HepG2 (cell line): ENCODE data around the gene SLC17A9. TPM values are rescaled to one million over a fixed set of nuclear protein-coding genes. Genes with fewer than 3 reads are reported as not detected.

Source experiments
- CC2D1A ChIP-seq: sonication (generic); formaldehyde crosslinking; IDR thresholded peaks from 2 replicates; pipeline ENCODE4 v1.8.1; 2023; ENCODE audit warnings: mild to moderate bottlenecking, missing genetic modification reagents
- CREM ChIP-seq, 2 experiments: sonication (generic) in 1 of 2; formaldehyde crosslinking in 1 of 2; IDR thresholded peaks; 2 replicates each; pipeline versions ENCODE4 v1.4.0 to v1.6.1; 2016 to 2020; ENCODE audit warnings: antibody characterized with exemption in 1 of 2, mild to moderate bottlenecking in 1 of 2, missing genetic modification reagents in 1 of 2
- ELF4 ChIP-seq: sonication (generic); formaldehyde crosslinking; IDR thresholded peaks from 2 replicates; pipeline ENCODE4 v1.5.0; 2020; ENCODE audit warnings: missing genetic modification reagents, mild to moderate bottlenecking, moderate library complexity, borderline replicate concordance
- FOXP1 ChIP-seq, 2 experiments: fragments of 450-650 bp in 1 of 2; IDR thresholded peaks; 2 replicates each; pipeline ENCODE4 v1.6.1; 2017 to 2018; ENCODE audit warnings: antibody characterized with exemption in 1 of 2
- GMEB2 ChIP-seq: IDR thresholded peaks from 2 replicates; pipeline ENCODE4 v1.6.1; 2016; ENCODE audit warnings: missing biosample characterization, missing genetic modification reagents, low read depth
- LRRFIP1 ChIP-seq: sonication (generic); formaldehyde crosslinking; conservative IDR thresholded peaks from 2 replicates; pipeline ENCODE4 v1.4.0; 2020; ENCODE audit warnings: missing genetic modification reagents
- NR2F2 ChIP-seq: IDR thresholded peaks from 2 replicates; pipeline ENCODE4 v1.6.1; 2012; ENCODE audit warnings: low read depth, inconsistent platforms, borderline replicate concordance
- NR3C1 ChIP-seq: sonication (generic); formaldehyde crosslinking; IDR thresholded peaks from 2 replicates; pipeline ENCODE4 v1.4.0; 2020; ENCODE audit warnings: missing genetic modification reagents
- SIX4 ChIP-seq: sonication (generic); formaldehyde crosslinking; IDR thresholded peaks from 2 replicates; pipeline ENCODE4 v1.4.0; 2020; ENCODE audit warnings: missing genetic modification reagents
- SKIL ChIP-seq: sonication (generic); formaldehyde crosslinking; IDR thresholded peaks from 2 replicates; pipeline ENCODE4 v1.8.0; 2022; ENCODE audit warnings: missing genetic modification reagents, mild to moderate bottlenecking, moderate library complexity, borderline replicate concordance
- SMAD3 ChIP-seq: sonication (generic); formaldehyde crosslinking; IDR thresholded peaks from 2 replicates; pipeline ENCODE4 v1.4.0; 2020; ENCODE audit warnings: missing genetic modification reagents
- SOX6 ChIP-seq, 2 experiments: fragments of 450-650 bp in 1 of 2; sonication (generic) in 1 of 2; formaldehyde crosslinking in 1 of 2; IDR thresholded peaks; 2 replicates each; pipeline versions ENCODE4 v1.4.0 to v1.6.1; 2017 to 2020; ENCODE audit warnings: antibody characterized with exemption in 1 of 2, mild to moderate bottlenecking in 1 of 2, missing genetic modification reagents in 1 of 2
- SPEN ChIP-seq: sonication (generic); formaldehyde crosslinking; IDR thresholded peaks from 2 replicates; pipeline ENCODE4 v1.5.1; 2020; ENCODE audit warnings: low read depth, mild to moderate bottlenecking, missing genetic modification reagents
- TARDBP ChIP-seq: sonication (generic); formaldehyde crosslinking; IDR thresholded peaks from 2 replicates; pipeline ENCODE4 v1.8.0; 2022; ENCODE audit warnings: mild to moderate bottlenecking, missing genetic modification reagents
- ZGPAT ChIP-seq: IDR thresholded peaks from 2 replicates; pipeline ENCODE4 v1.6.1; 2016; ENCODE audit warnings: mild to moderate bottlenecking
- ZNF136 ChIP-seq: sonication (generic); formaldehyde crosslinking; IDR thresholded peaks from 2 replicates; pipeline ENCODE4 v1.8.1; 2022; ENCODE audit warnings: low read depth, mild to moderate bottlenecking, moderate library complexity, missing genetic modification reagents
- ZNF331 ChIP-seq: sonication (generic); formaldehyde crosslinking; IDR thresholded peaks from 2 replicates; pipeline ENCODE4 v1.4.0; 2020; ENCODE audit warnings: missing genetic modification reagents
- ZNF337 ChIP-seq: sonication (generic); formaldehyde crosslinking; IDR thresholded peaks from 2 replicates; pipeline ENCODE4 v1.5.1; 2020; ENCODE audit warnings: missing genetic modification reagents, low read depth, mild to moderate bottlenecking, borderline replicate concordance
- ZNF816 ChIP-seq: sonication (generic); formaldehyde crosslinking; IDR thresholded peaks from 2 replicates; pipeline ENCODE4 v1.8.0; 2022; ENCODE audit warnings: missing genetic modification reagents, mild to moderate bottlenecking, borderline replicate concordance
- ZNF891 ChIP-seq: sonication (generic); formaldehyde crosslinking; IDR thresholded peaks from 2 replicates; pipeline ENCODE4 v1.5.0; 2020; ENCODE audit warnings: mild to moderate bottlenecking, missing genetic modification reagents
- polyA plus RNA-seq, 8 experiments: library from polyadenylated mRNA; depleted of rRNA in 3 of 8; stranded (reverse) in 7 of 8; unstranded in 1 of 8; fragments of >200 nt; fragmentation: Illumina TruSeq in 4 of 8; extraction: Trizol in 4 of 8; gene quantifications; 2 replicates each; pipeline versions ENCODE4 v1.2.1 to v1.2.3, GENCODE V29; 2011 to 2016; ENCODE audit warnings: low read depth in 4 of 8, missing spikeins in 1 of 8, mixed read lengths in 1 of 8; ENCODE audit not compliant: insufficient read depth in 1 of 8
- total RNA-seq, 5 experiments: library from RNA; depleted of rRNA; stranded (reverse); fragments of >200 nt; fragmentation: Illumina TruSeq; extraction: Trizol; gene quantifications; 2 replicates each; pipeline ENCODE4 v1.2.3, GENCODE V29; 2016; ENCODE audit warnings: low read depth in 1 of 5

SLC17A9 gene
- total and polyA plus RNA-seq, 2 of the 13 experiments (the other 11 are each of a cell fraction or from before 2014, with no cell fraction given): 110 to 191 TPM

GRCh38 chr20:62968378-62969178 lies 16.1 kb downstream of the SLC17A9 start (continued):
- TF ChIP-seq ZNF136 (CRISPR knock-in tag) (0 out of 2 replicates have a peak, but pooled peaks have one; percentile 28), ZNF331 (CRISPR knock-in tag) (no peak), TARDBP (CRISPR knock-in tag) (peak; percentile 73), ZGPAT (peak; percentile 19; the same call in 1 of the 2 replicates), CC2D1A (CRISPR knock-in tag) (no peak), ELF4 (CRISPR knock-in tag) (no peak), NR2F2 (no peak), ZNF816 (CRISPR knock-in tag) (no peak), CREM (IDR thresholded peaks at IDR 0.05) (peak; percentile 19; the same call in 1 of the 2 replicates), CREM (CRISPR knock-in tag; IDR thresholded peaks at IDR 0.05) (no peak), ZNF337 (CRISPR knock-in tag) (0 out of 2 replicates have a peak, but pooled peaks have one; percentile 38), SKIL (no peak; the same call in 1 of the 2 replicates), SOX6 (IDR thresholded peaks at IDR 0.05) (no peak), SOX6 (CRISPR knock-in tag; IDR thresholded peaks at IDR 0.05) (no peak), NR3C1 (no peak), FOXP1 (IDR thresholded peaks at IDR 0.05) (no peak), FOXP1 (CRISPR knock-in tag; IDR thresholded peaks at IDR 0.05) (no peak), GMEB2 (CRISPR knock-in tag) (no peak), SIX4 (CRISPR knock-in tag) (no peak; the same call in 1 of the 2 replicates), ZNF891 (CRISPR knock-in tag) (peak; percentile 92), SPEN (CRISPR knock-in tag) (no peak), SMAD3 (no peak), LRRFIP1 (CRISPR knock-in tag) (no peak)
